Measurements from ENCODE around the gene RPGRIP1L.

DNA sequence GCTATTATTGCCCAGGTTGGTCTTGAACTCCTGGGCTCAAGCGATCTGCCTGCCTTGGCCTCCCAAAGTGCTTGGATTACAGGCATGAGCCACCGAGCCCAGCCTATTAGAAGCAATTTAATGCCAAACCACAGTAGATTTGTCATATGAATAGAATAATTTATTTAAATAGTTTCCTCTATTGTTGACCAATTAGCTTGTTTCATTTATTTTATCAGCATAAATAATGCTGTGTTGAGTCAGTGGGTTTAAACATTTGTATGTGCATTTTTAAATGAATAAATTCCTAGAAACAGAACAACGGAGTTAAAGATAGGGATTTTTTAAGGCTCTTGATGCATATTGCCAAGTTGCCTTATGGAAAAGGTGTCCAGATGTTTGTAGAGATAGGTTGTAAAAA is 27.0 kb upstream of the RPGRIP1L start:
- no peak for TF ChIP-seq CTCF (conservative IDR thresholded peaks at IDR 0.05; ENCODE audit: low read depth, low read length)
- TF ChIP-seq EZH2 (IDR thresholded peaks at IDR 0.05; ENCODE audit: low read length, unreplicated experiment) = no peak
- no peak for TF ChIP-seq EZH2phosphoT487 (IDR thresholded peaks at IDR 0.05; ENCODE audit: borderline replicate concordance, low read length)

Data from PC-3 (cell line).